ENCODE data around the gene SIRT2.

Gene SIRT2

GRCh38 chr19:38904581-38905539, 5.4 kb upstream of the SIRT2 start:
- DNase-seq (ENCODE audit: low read depth) = no peak
- TF ChIP-seq CTCF (conservative IDR thresholded peaks at IDR 0.05; ENCODE audit: control insufficient read depth, insufficient read depth, low read depth, low read length) = no peak
- H3K4me3 ChIP-seq (ENCODE audit: control insufficient read depth, low read depth, low read length) = no peak overlapping the region

- TF ChIP-seq CTCF (conservative IDR thresholded peaks at IDR 0.05; ENCODE audit: control insufficient read depth, insufficient read depth, low read depth, low read length) = no peak
- no peak for DNase-seq (ENCODE audit: low read depth)
- H3K4me3 ChIP-seq (ENCODE audit: control insufficient read depth, low read depth, low read length) = no peak overlapping the region
These were observed 2.3 kb upstream of the SIRT2 start for GRCh38 chr19:38901683-38902082.

GRCh38 chr19:38900743-38901190, 1.3 kb upstream of the SIRT2 start:
- no peak for DNase-seq (ENCODE audit: low read depth)
- peak overlapping the region; percentile 90 for H3K4me3 ChIP-seq (ENCODE audit: control insufficient read depth, low read depth, low read length)
- no peak for TF ChIP-seq CTCF (conservative IDR thresholded peaks at IDR 0.05; ENCODE audit: control insufficient read depth, insufficient read depth, low read depth, low read length)

GRCh38 chr19:38900202-38900629, 798 bp upstream of the SIRT2 start:
- TF ChIP-seq CTCF (conservative IDR thresholded peaks at IDR 0.05; ENCODE audit: control insufficient read depth, insufficient read depth, low read depth, low read length) = no peak
- H3K4me3 ChIP-seq (ENCODE audit: control insufficient read depth, low read depth, low read length) = peak overlapping the region; percentile 90
- peak; percentile 42 for DNase-seq (ENCODE audit: low read depth)

- no peak for TF ChIP-seq CTCF (conservative IDR thresholded peaks at IDR 0.05; ENCODE audit: control insufficient read depth, insufficient read depth, low read depth, low read length)
- peak overlapping the region; percentile 90 for H3K4me3 ChIP-seq (ENCODE audit: control insufficient read depth, low read depth, low read length)
- peak; percentile 28 for DNase-seq (ENCODE audit: low read depth)
These were observed 501 bp downstream of the SIRT2 start for GRCh38 chr19:38898788-38899446.

GRCh38 chr19:38894968-38895367, 4.5 kb downstream of the SIRT2 start:
- TF ChIP-seq CTCF (conservative IDR thresholded peaks at IDR 0.05; ENCODE audit: control insufficient read depth, insufficient read depth, low read depth, low read length) = no peak
- no peak overlapping the region for H3K4me3 ChIP-seq (ENCODE audit: control insufficient read depth, low read depth, low read length)
- DNase-seq (ENCODE audit: low read depth) = no peak
